ENCODE data around the gene KHDC1. TPM values are rescaled to one million over a fixed set of nuclear protein-coding genes. Genes with fewer than 3 reads are reported as not detected.
"Not testable (repeated sequence)": the region's sequence is repeated elsewhere in the genome, so short reads cannot be mapped to it uniquely, and the experiment has no call there.

KHDC1 gene
- total RNA-seq, 2 donors from 2014 or later = 1.0 to 3.0 TPM

DNA sequence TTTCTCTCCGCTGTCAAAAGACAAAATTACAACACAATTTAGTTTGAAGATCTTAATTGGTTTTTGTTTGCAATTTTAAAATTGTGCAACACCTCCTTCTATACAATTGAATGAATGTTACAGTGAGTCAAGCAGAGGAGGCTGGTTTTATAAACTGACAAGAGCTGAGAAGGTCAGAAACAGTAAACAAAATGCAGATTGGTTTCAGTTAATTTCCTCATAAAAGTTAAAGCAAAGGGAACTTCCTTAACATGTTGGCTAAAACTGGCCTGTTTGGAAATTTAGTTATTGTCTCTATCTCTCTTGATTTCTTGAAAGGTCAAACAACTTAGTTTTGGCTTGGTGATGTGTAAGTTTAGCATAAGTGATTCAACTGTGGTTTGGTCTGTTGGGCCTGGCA lies 59.9 kb downstream of the KHDC1 start:
- intact Hi-C loops (cut with DNase I) = no loop called here
- 79 to 97% methylated on average over 1 of the region's 1 CpG for WGBS, 2 donors
- no peaks in the 10 kb centered on the region for H3K4me1 ChIP-seq
- no peaks in the 10 kb centered on the region for H3K27me3 ChIP-seq
- H3K27ac ChIP-seq = no peak overlapping the region
- DNase-seq (no peak), ATAC-seq (no peak)
- H3K36me3 ChIP-seq (replicated peaks in 1 of 2; ENCODE audit: insufficient read depth in 1 of 2, low read depth in 2 of 2) = no peaks in the 10 kb centered on the region
- TF ChIP-seq POLR2A (IDR thresholded peaks at IDR 0.05) = no peak
- TF ChIP-seq, protein P1, sequence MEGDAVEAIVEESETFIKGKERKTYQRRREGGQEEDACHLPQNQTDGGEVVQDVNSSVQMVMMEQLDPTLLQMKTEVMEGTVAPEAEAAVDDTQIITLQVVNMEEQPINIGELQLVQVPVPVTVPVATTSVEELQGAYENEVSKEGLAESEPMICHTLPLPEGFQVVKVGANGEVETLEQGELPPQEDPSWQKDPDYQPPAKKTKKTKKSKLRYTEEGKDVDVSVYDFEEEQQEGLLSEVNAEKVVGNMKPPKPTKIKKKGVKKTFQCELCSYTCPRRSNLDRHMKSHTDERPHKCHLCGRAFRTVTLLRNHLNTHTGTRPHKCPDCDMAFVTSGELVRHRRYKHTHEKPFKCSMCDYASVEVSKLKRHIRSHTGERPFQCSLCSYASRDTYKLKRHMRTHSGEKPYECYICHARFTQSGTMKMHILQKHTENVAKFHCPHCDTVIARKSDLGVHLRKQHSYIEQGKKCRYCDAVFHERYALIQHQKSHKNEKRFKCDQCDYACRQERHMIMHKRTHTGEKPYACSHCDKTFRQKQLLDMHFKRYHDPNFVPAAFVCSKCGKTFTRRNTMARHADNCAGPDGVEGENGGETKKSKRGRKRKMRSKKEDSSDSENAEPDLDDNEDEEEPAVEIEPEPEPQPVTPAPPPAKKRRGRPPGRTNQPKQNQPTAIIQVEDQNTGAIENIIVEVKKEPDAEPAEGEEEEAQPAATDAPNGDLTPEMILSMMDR (IDR thresholded peaks at IDR 0.05) = no peak
- H3K4me3 ChIP-seq = no peak overlapping the region
- no peaks in the 10 kb centered on the region for H3K9me3 ChIP-seq

DNA sequence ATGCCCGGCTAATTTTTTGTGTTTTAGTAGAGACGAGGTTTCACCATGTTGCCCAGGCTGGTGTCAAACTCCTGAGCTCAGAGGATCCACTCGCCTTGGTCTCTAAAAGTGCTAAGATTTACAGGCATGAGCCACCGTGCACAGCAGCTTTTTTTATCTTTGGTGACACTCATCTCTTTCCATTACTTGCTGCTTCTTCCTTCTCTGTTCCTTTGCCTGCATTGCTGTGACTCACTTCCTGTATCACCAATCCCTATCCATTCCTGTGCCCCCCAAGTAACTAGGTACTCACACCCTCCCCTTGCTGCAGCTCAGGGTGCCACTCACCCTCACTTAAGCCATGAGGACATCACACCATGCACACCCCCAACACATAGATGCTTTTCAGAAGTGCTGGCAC lies 62.3 kb downstream of the KHDC1 start:
- H3K9me3 ChIP-seq = no peaks in the 10 kb centered on the region
- H3K27me3 ChIP-seq = no peaks in the 10 kb centered on the region
- no peak overlapping the region for H3K4me3 ChIP-seq
- ATAC-seq = no peak
- TF ChIP-seq POLR2A (IDR thresholded peaks at IDR 0.05) = no peak
- TF ChIP-seq, protein P1 (IDR thresholded peaks at IDR 0.05) = no peak
- intact Hi-C loops (cut with DNase I) = no loop called here
- WGBS, 2 donors = 61 to 70% methylated on average over 4 of the region's 4 CpGs
- no peaks in the 10 kb centered on the region for H3K36me3 ChIP-seq (replicated peaks in 1 of 2; ENCODE audit: insufficient read depth in 1 of 2, low read depth in 2 of 2)
- no peaks in the 10 kb centered on the region for H3K4me1 ChIP-seq
- no peak for DNase-seq
- H3K27ac ChIP-seq = no peak overlapping the region

DNA sequence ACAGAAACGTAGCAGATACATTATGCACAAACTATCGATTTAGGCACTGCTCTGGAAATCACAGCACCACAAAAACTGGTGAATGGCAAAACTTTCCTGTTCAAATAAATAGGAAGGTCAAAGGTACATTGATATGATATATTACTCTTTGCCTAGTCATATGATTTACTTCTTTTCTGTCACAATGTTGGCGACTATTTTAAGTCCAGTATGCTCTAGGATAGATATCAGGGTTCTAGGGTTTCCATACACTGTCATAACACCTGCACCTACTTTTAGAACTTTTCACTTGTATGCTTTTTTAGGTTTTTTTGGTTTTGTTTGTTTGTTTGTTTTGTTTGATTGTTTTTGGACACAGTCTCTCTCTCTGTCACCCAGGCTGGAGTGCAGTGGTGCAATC lies 62.7 kb downstream of the KHDC1 start:
- H3K27ac ChIP-seq = no peak overlapping the region
- no peaks in the 10 kb centered on the region for H3K4me1 ChIP-seq
- ATAC-seq = no peak
- H3K4me3 ChIP-seq = no peak overlapping the region
- intact Hi-C loops (cut with DNase I) = no loop called here
- DNase-seq = no peak
- no peaks in the 10 kb centered on the region for H3K27me3 ChIP-seq
- H3K9me3 ChIP-seq = no peaks in the 10 kb centered on the region
- 49 to 60% methylated on average over 3 of the region's 3 CpGs for WGBS, 2 donors
- TF ChIP-seq, protein P1 (IDR thresholded peaks at IDR 0.05) = no peak
- no peak for TF ChIP-seq POLR2A (IDR thresholded peaks at IDR 0.05)
- no peaks in the 10 kb centered on the region for H3K36me3 ChIP-seq (replicated peaks in 1 of 2; ENCODE audit: insufficient read depth in 1 of 2, low read depth in 2 of 2)

DNA sequence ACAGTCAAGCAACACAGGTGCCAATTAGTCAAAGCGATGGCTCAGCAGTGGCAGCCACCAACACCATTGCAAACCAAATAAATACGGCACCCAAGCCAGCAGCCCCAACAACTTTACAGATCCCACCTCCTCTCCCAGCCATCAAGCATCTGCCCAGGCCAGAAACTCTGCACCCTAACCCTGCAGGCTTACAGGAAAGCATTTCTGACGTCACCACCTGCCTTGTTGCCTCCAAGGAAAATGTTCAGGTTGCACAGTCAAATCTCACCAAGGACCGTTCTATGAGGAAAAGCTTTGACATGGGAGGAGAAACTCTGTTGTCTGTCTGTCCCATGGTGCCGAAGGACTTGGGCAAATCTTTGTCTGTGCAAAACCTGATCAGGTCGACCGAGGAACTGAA lies 68.3 kb downstream of the KHDC1 start:
- H3K27me3 ChIP-seq = no peaks in the 10 kb centered on the region
- no peak overlapping the region for H3K27ac ChIP-seq
- 85 to 87% methylated on average over 5 to 7 of the region's 7 CpGs for WGBS, 2 donors
- no peak overlapping the region for H3K4me3 ChIP-seq
- no peak for TF ChIP-seq POLR2A (IDR thresholded peaks at IDR 0.05)
- TF ChIP-seq, protein P1 (IDR thresholded peaks at IDR 0.05) = no peak
- H3K9me3 ChIP-seq = no peaks in the 10 kb centered on the region
- intact Hi-C loops (cut with DNase I) = no loop called here
- H3K36me3 ChIP-seq (replicated peaks in 1 of 2; ENCODE audit: insufficient read depth in 1 of 2, low read depth in 2 of 2) = no peaks in the 10 kb centered on the region
- H3K4me1 ChIP-seq = no peaks in the 10 kb centered on the region
- DNase-seq = no peak
- no peak for ATAC-seq

DNA sequence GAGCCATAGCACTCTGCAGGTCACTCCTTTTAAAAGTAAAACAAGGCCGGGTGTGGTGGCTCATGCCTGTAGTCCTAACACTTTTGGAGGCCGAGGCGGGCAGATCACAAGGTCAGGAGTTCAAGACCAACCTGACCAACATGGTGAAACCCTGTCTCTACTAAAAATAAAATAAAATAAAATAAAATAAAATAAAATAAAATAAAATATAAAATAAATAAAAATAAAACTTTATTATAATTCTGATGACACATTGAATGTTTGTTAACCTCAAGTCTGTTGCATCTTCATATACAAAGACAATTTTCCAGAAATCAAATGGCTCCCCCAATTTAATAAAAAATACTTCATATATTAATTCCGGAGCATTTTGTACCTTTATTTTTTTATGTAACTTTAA lies 69.7 kb downstream of the KHDC1 start:
- intact Hi-C loops (cut with DNase I) = not testable (repeated sequence)

More for the DNA sequence above, 69.7 kb downstream of the KHDC1 start:
- ATAC-seq; DNase-seq; H3K36me3 ChIP-seq (replicated peaks in 1 of 2; ENCODE audit: insufficient read depth in 1 of 2, low read depth in 2 of 2); H3K4me1 ChIP-seq; H3K27me3 ChIP-seq; H3K9me3 ChIP-seq; H3K4me3 ChIP-seq; H3K27ac ChIP-seq: not testable (repeated sequence)
- WGBS, 2 donors = 78 to 86% methylated on average over 4 of the region's 4 CpGs

Small RNA genes lying within 50 kb of the gene (small RNA-seq; reads per million reads assigned to genes)
- gene RPSAP41 = not detected

Other genes with a start within 250 kb of the KHDC1 start
- not detected for gene KHDC1L, start 37.7 kb downstream of the KHDC1 start, total RNA-seq
- not detected for gene DPPA5, start 91.1 kb upstream of the KHDC1 start, total RNA-seq
- gene KHDC3L, start 99.5 kb upstream of the KHDC1 start, total RNA-seq = not detected
- gene OOEP, start 106.7 kb upstream of the KHDC1 start, total RNA-seq = not detected
- gene DDX43, start 131.6 kb upstream of the KHDC1 start, total RNA-seq = 1 to 10 TPM in 1 of 2 donors, under 1 TPM in 1; 0.26 to 3.0 TPM
- gene CGAS, start 189.1 kb upstream of the KHDC1 start, total RNA-seq = 1 to 10 TPM; 3.1 to 4.0 TPM
- 10 to 100 TPM; 13.7 to 17.8 TPM for gene MTO1, start 198.5 kb upstream of the KHDC1 start, total RNA-seq

All from body of pancreas (tissue), 4 donors.